ENCODE data around the gene RND3. TPM values are rescaled to one million over a fixed set of nuclear protein-coding genes. Genes with fewer than 3 reads are reported as not detected.

RND3 gene
- total RNA-seq, 1 donor from 2014 or later: not detected

DNA sequence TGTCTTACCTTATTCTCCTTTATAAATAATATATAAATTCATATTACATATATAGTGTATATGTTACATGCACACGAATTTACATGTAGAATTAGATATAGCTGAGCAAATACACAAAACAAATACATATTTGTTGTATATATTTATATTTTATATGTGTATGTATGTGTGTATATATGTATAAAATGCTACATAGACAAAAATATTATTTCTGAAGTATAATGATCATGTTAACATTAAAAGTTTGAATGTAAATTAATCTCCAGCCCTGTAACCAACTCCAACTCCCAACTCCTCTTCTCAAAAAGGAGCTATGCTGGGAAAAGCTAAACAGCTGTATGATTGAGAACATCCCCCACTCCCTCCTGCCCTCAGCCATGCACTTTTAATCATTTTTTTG is 42.7 kb upstream of the RND3 start:
- ATAC-seq (ENCODE audit: low read depth) (no peak), DNase-seq (no peak)
- Mint-ChIP-seq H3K4me1 (no peaks in the 10 kb centered on the region), H3K9me3 (no peaks in the 10 kb centered on the region), H3K4me3 (no peak overlapping the region), H3K27me3 (no peaks in the 10 kb centered on the region), H3K36me3 (ENCODE audit: low read depth) (no peaks in the 10 kb centered on the region), H3K27ac (no peak overlapping the region)
- TF ChIP-seq, protein P1, sequence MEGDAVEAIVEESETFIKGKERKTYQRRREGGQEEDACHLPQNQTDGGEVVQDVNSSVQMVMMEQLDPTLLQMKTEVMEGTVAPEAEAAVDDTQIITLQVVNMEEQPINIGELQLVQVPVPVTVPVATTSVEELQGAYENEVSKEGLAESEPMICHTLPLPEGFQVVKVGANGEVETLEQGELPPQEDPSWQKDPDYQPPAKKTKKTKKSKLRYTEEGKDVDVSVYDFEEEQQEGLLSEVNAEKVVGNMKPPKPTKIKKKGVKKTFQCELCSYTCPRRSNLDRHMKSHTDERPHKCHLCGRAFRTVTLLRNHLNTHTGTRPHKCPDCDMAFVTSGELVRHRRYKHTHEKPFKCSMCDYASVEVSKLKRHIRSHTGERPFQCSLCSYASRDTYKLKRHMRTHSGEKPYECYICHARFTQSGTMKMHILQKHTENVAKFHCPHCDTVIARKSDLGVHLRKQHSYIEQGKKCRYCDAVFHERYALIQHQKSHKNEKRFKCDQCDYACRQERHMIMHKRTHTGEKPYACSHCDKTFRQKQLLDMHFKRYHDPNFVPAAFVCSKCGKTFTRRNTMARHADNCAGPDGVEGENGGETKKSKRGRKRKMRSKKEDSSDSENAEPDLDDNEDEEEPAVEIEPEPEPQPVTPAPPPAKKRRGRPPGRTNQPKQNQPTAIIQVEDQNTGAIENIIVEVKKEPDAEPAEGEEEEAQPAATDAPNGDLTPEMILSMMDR (IDR thresholded peaks at IDR 0.05): no peak
- POLR2A ChIA-PET: no interaction called here
- CTCF ChIA-PET: no interaction called here
- intact Hi-C loops (cut with micrococcal nuclease): no loop called here

DNA sequence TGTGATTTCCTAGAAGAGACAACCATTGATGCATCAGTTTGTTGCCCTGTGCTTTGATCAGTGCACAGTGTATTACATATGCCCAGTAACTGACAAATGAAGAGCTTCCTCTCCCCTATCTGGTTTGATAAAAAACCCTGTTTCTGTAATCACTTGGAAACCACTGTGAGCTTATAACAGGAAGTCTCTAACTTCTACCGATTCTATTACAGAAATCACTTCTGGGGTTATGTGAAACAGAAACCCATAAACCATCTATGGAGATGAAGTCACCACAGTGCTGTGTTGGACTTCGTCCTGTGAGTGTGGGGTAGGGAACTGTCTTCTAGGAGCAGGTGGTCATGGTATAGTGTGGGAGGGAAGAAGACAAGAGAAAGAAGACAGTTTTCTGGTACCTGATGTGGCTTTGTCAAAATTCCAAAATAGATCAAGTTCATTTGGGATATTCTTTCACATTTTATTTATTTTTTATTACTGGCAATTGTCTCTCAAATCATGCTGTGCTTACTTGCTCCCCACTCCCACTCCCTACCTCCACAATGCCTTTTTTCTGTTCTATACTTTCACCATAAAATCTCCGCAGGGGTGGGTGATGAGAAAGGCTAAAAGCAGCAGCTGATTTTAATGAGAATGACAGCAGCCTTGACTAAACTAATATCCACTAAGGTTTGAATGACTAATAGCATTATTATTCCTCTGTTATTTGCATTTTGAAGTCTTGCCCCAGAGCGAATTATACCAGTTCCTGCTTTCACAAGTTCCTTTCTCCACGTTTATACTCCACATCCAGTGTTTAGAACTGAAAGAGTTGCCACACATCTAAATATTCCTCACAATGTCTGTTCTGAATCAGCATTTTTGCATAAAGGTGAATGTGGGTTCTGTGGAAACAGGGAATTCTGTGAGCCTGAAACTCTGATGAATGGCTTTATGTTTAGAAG is 41.7 kb upstream of the RND3 start:
- ATAC-seq (ENCODE audit: low read depth): no peak
- ChIA-PET CTCF (no interaction called here), POLR2A (no interaction called here)

DNA sequence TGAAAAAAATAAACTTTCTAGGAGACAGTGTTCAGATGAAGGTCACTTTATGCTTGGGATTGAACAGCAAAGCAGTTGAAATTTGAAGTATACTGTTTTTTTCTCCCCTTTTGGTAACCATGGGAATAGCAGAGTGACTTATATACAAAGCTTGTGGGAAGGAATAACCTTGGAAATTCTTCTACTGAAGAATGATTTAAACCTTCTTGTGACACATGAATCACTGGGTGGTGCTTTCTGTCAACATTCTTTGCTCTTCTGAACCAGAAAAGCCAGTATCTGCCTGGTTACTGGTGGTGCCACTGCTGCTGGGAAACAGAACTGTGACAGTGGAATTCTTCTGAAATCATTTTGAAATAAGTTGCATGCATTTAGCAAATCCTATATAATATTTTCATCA is 39.4 kb upstream of the RND3 start:
- TF ChIP-seq, protein P1 (IDR thresholded peaks at IDR 0.05): no peak
- H3K27me3 Mint-ChIP-seq: no peaks in the 10 kb centered on the region
- no peaks in the 10 kb centered on the region for H3K4me1 Mint-ChIP-seq
- no peak for ATAC-seq (ENCODE audit: low read depth)
- no peaks in the 10 kb centered on the region for H3K9me3 Mint-ChIP-seq
- H3K4me3 Mint-ChIP-seq: no peak overlapping the region
- ChIA-PET CTCF (no interaction called here), POLR2A (no interaction called here)
- intact Hi-C loops (cut with micrococcal nuclease): no loop called here
- no peak overlapping the region for H3K27ac Mint-ChIP-seq
- no peak for DNase-seq
- H3K36me3 Mint-ChIP-seq (ENCODE audit: low read depth): no peaks in the 10 kb centered on the region

More for the DNA sequence above, 41.7 kb upstream of the RND3 start:
- no peak overlapping the region for H3K27ac Mint-ChIP-seq
- no peaks in the 10 kb centered on the region for H3K36me3 Mint-ChIP-seq (ENCODE audit: low read depth)
- TF ChIP-seq, protein P1 (IDR thresholded peaks at IDR 0.05): no peak
- no peaks in the 10 kb centered on the region for H3K27me3 Mint-ChIP-seq
- no peak for DNase-seq
- intact Hi-C loops (cut with micrococcal nuclease): no loop called here
- no peaks in the 10 kb centered on the region for H3K4me1 Mint-ChIP-seq
- H3K9me3 Mint-ChIP-seq: no peaks in the 10 kb centered on the region
- no peak overlapping the region for H3K4me3 Mint-ChIP-seq

DNA sequence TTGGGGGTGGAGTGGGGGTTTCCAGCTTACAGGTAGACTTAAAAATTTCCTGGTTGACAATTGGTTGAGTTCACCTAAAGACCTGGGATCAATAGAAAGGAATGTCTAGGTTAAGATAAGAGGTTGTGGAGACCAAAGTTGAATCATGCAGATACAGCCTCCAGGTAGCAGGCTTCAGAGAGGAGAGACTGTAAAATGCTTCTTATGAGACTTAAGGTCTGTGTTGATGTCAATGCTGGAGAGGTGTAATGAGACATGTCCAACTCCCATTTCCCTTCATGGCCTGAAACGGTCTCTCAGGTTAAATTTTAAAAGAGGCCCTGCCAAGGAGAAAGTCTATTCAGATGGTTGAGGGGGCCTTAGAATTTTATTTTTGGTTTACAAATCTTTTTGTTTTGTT is 38.5 kb upstream of the RND3 start:
- intact Hi-C loops (cut with micrococcal nuclease): no loop called here
- no peaks in the 10 kb centered on the region for H3K36me3 Mint-ChIP-seq (ENCODE audit: low read depth)
- TF ChIP-seq, protein P1 (IDR thresholded peaks at IDR 0.05): no peak
- H3K9me3 Mint-ChIP-seq: no peaks in the 10 kb centered on the region
- no peak overlapping the region for H3K27ac Mint-ChIP-seq
- no peak overlapping the region for H3K4me3 Mint-ChIP-seq
- H3K27me3 Mint-ChIP-seq: no peaks in the 10 kb centered on the region
- ATAC-seq (ENCODE audit: low read depth): no peak
- H3K4me1 Mint-ChIP-seq: no peaks in the 10 kb centered on the region
- no peak for DNase-seq
- CTCF ChIA-PET: no interaction called here
- POLR2A ChIA-PET: no interaction called here

DNA sequence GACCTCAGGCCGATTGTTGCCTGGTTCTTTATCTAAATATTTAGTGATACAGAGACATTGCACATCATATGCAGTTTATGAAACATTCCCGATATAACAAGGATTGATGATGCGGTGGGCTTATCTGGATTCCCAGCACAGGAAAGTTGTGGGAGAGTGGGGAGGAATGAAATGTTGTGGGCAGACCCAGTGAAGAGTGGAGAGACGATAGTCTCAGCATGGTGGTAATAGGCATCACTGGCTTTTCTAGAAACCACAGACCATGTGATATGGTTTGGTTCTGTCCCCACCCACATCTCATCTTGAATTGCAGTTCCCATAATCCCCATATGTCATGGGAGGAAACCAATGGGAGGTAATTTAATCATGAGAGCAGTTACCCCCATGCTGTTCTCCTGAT is 34.8 kb upstream of the RND3 start:
- ChIA-PET CTCF (no interaction called here), POLR2A (no interaction called here)
- ATAC-seq (ENCODE audit: low read depth): no peak
- intact Hi-C loops (cut with micrococcal nuclease): no loop called here
- Mint-ChIP-seq H3K36me3 (ENCODE audit: low read depth) (no peaks in the 10 kb centered on the region), H3K9me3 (no peaks in the 10 kb centered on the region), H3K27ac (no peak overlapping the region), H3K4me3 (no peak overlapping the region), H3K4me1 (no peaks in the 10 kb centered on the region), H3K27me3 (no peaks in the 10 kb centered on the region)
- no peak for DNase-seq
- TF ChIP-seq, protein P1 (IDR thresholded peaks at IDR 0.05): no peak
